GM12874 (cell line): ENCODE measurements around the gene KIF26A.

Experiments
- CTCF ChIP-seq: IDR thresholded peaks from 2 replicates; pipeline ENCODE4 v1.5.1; 2011; ENCODE audit warnings: low read depth, mild to moderate bottlenecking, control low read depth, low read length, moderate library complexity; ENCODE audit not compliant: insufficient read depth

KIF26A gene

GRCh38 chr14:104213301-104214034, 75.1 kb downstream of the KIF26A start:
- no peak for TF ChIP-seq CTCF

- TF ChIP-seq CTCF, result no peak
Observed at GRCh38 chr14:104214431-104215218, 76.2 kb downstream of the KIF26A start.

- TF ChIP-seq CTCF, result no peak
Observed at GRCh38 chr14:104215706-104216334, 77.4 kb downstream of the KIF26A start.

GRCh38 chr14:104216457-104216856, 78.1 kb downstream of the KIF26A start:
- TF ChIP-seq CTCF, result no peak

- no peak for TF ChIP-seq CTCF
Observed at GRCh38 chr14:104217486-104218360, 79.3 kb downstream of the KIF26A start.

GRCh38 chr14:104218361-104219180, 80.2 kb downstream of the KIF26A start:
- TF ChIP-seq CTCF, result no peak
